ENCODE results near the gene WWC2.
"Not testable (repeated sequence)": the region's sequence is repeated elsewhere in the genome, so short reads cannot be mapped to it uniquely, and the experiment has no call there.

WWC2 gene

GRCh38 chr4:183172881-183173280 is 73.8 kb downstream of the WWC2 start:
- no peak for DNase-seq (ENCODE audit: low spot score)

DNA sequence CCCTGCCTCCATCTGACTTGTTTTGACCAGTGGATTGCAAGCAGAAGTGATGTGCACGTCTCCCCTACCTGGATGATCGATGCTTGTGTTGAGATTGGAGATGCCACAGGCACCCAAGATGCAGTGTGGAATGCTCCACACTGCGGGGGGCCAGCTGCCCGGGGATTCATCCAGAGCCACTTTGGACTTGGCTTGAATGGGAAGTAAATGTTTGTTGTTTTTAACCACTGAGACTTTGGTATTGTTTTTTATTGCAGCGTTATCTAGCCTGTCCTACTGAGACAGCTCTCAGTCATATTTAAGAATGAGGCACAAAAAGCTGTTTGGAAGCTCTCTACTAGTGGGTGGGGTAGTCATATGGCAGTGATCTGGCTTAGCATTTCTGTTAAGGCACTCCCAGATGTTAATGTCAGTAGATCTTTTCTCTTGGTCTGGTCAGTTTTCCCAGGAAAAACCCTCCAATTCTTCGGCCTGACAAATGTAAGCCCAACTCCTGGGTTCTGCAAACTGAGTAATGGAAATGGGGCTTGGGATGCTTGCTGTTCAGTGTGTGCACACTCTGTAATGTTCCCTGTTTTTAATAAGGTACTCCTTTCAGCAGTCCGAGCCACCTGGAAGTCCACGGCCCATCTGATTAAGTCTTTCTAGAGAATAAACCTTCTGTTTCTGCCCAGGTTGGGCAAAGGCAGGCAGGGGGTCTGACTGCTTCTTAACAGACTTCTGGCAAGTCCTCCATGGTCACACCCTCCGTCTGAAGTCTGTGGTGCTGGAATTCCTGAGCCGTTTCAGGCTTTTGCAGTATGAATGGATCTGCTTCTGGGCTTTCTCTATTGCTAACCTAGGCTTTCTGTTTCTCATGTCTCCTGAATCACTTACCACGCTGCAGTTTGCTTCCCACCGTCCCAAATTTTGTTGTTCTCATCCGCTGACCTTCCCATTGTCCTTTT is 74.8 kb downstream of the WWC2 start:
- DNase-seq (ENCODE audit: low spot score) = no peak

DNA sequence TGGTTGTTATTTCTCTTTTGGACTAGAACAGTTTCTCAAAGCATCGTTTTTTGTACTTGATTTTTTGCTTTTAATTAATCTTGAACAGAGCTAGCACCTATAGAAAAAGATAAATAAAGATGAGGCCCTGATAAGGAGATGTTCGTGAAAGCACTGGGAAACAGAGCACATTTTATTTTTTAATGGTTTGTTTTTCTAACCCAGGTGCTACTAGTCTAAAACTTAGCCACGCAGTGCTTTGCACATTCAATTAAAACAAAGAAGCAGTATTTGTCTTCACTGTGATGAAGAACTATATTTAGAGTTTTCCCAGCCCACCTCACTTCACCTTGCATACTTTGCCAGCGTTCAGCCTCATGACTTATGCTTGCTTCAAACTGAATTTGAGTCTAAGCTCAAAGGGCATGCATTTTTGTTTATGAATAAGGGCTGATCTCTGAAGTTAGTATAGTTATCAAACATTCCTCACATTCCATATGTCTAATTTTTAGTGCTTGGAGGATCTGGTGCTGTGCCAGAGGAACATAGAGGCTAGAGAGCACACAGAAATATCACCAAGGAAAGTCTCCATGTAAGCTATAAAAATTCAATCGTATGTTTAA is 76.7 kb downstream of the WWC2 start:
- no peak for DNase-seq (ENCODE audit: low spot score)

GRCh38 chr4:183177001-183177400 is 77.9 kb downstream of the WWC2 start:
- no peak for DNase-seq (ENCODE audit: low spot score)

GRCh38 chr4:183178201-183178600 is 79.1 kb downstream of the WWC2 start:
- no peak for DNase-seq (ENCODE audit: low spot score)

GRCh38 chr4:183180096-183180495 is 81.0 kb downstream of the WWC2 start:
- no peak for DNase-seq (ENCODE audit: low spot score)

- no peak for DNase-seq (ENCODE audit: low spot score)
Measured at GRCh38 chr4:183180621-183181020, 81.6 kb downstream of the WWC2 start.

DNA sequence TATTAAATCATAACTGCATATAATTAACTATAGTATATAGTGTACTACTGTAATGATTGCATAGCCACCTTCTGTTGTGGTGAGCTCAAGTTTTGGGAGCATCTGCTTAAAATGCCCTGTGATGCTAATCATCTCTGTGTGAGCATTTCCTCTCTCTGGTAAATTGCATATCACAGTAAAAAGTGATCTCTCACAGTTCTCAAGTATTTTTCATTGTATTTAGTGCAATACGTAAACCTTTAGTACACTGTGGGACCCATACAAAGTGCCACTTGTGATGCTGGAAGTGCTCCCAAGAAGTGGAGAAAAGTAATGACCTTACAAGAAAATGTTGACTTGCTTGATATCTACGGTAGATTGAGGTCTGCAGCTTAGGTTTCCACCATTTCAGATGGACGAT is 82.0 kb downstream of the WWC2 start:
- no peak for DNase-seq (ENCODE audit: low spot score)

DNA sequence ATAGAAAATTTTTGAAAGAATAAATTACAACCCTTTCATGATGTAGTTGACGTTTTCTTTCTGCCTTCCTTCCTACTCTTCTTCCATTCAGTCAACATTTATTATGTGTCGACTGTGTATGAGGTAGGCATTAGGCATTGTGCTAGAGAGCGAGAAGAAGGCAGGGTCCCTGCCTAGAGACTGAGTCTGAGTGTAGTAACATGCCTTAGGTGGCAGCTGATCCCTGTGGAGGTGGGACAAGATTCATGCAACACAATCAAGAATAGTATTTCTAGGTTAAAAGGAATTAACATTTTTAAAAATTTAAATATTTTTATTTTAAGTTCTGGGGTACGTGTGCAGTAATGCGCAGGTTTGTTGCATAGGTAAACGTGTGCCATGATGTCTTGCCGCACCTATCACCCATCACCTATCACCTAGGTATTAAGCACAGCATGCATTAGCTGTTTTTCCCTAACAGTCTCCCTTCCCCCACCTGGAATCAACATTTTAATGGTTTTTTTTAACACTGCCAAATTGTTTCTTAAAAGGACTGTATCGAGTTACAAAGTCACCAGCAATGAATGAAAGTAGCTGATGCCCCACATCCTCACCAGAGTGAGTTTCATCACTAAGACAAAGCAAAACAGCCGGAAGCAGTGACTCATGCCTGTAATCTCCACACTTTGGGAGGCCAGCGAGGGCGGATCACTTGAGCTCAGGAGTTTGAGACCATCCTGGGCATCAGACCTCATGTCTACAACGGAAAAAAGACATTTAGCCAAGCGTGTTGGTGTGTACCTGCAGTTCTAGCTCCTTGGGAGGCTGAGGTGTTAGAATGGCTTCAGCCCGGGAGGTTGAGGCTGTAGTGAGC is 84.0 kb downstream of the WWC2 start:
- DNase-seq (ENCODE audit: low spot score) = peak; percentile 18

GRCh38 chr4:183183906-183184535 is 85.0 kb downstream of the WWC2 start:
- DNase-seq (ENCODE audit: low spot score) = no peak

- DNase-seq (ENCODE audit: low spot score) = no peak
Measured at GRCh38 chr4:183185018-183185417, 86.0 kb downstream of the WWC2 start.

- no peak for DNase-seq (ENCODE audit: low spot score)
Measured at GRCh38 chr4:183185559-183185958, 86.5 kb downstream of the WWC2 start.

GRCh38 chr4:183186813-183187212 is 87.8 kb downstream of the WWC2 start:
- no peak for DNase-seq (ENCODE audit: low spot score)

GRCh38 chr4:183190900-183191527 is 92.0 kb downstream of the WWC2 start:
- DNase-seq (ENCODE audit: low spot score) = no peak

DNA sequence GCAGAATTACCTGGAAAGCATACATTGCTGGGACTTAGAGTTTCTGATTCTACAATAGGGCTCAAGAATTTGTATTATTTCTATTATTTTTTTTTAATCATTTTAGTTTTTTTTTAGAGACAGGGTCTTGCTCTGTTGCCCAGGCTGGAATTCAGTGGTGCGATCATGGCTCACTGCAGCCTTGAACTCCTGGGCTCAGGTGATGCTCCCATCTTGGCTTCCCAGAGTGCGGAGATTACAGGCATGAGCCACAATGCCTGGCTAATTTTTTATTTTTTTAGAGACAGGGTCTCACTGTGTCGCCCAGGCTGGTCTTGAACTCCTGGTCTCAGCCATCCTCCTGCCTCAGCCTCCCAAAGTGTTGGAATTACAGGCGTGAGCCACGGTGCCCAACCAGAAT is 92.6 kb downstream of the WWC2 start:
- DNase-seq (ENCODE audit: low spot score) = no peak

DNA sequence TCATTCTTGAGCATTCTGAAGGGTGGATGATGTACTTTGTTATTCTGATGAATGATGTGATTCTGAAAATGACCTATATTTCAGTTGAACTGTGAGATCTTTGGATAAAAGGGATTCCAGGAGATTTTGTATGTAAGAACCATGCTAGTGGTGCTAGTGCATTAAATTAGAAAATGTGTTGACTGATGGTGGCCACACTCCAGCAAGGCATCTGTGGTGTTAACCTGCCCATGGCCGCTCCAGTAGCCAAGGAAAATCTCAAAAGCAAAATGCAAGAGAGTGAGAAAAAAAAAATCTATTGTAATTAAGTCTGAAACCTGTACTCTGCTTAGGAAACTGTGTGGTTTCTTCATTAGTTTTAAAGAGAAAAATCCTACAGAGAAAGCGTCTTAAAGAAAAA is 93.5 kb downstream of the WWC2 start:
- no peak for DNase-seq (ENCODE audit: low spot score)

- DNase-seq (ENCODE audit: low spot score) = not testable (repeated sequence)
Measured at GRCh38 chr4:183193730-183194338, 94.8 kb downstream of the WWC2 start.

DNA sequence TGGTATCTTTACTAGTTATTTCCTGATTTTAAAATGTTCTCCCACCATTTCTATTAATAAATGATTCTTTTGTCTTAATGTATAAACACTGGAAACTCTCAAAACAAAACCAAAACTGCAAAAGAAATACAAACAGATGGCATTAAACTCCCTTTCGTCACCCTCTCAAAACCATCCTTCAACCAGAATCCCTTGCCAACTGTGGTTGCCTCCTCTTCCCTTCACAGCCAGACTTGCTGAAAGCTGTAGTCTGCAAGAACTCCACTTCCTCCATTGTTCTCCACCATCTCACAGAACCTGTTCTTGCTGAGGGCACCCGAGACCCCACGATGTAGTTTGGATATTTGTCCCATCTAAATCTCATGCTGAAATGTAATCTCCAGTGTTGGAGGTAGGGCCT is 96.5 kb downstream of the WWC2 start:
- DNase-seq (ENCODE audit: low spot score) = no peak

GRCh38 chr4:183197140-183197539 is 98.1 kb downstream of the WWC2 start:
- DNase-seq (ENCODE audit: low spot score) = no peak

GRCh38 chr4:183200453-183200852 is 101.4 kb downstream of the WWC2 start:
- no peak for DNase-seq (ENCODE audit: low spot score)

DNA sequence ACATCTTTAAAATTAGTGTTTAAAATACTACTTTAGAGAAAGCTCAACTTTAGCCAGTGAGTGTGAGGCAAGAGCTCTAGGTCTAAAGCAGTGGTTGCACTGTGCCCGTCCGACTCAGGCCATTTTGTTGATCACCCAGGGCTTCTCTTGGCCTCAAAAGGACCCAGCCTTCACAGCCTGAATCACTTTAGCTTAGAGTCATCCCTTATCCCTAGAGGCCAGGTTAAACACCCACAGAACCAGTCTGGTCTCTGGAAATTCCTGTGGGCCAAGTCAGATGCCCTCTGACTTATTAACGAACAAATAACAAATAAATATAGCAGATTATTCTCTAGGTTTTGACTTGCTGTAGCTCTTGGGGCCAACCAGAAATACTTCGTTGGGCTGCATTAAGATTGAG is 102.3 kb downstream of the WWC2 start:
- DNase-seq (ENCODE audit: low spot score) = no peak
